NOMO-1 treated with DMSO at 0.1 percent for 48 hours (cell line): ENCODE results near the gene ZNF581.

Source experiments
- DNase-seq: peaks from one replicate; lab custom pipeline; 2025; ENCODE audit not compliant: unreplicated experiment; lab: John Stamatoyannopoulos, UW

The ZNF581 gene

DNA sequence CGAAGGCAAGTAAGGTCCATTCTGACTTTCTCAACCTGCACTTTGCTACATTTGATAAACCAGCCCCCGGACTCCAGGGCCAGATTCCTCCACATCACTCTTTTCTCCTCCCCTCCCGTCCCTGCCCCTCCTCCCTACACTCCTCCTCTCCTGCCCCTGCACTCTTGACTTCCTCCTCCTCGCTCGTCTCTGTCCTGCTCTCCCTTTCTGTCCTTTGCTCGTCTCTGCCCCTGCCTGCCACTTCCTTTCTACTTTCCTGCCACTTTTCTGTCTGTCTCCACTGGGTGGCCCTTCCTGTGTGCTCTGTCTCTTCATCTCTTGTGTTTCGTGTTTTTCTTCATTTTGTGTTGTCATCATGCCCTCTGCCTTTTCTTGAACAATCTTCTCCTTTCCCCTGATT lies 18.4 kb downstream of the ZNF581 start:
- no peak for DNase-seq

DNA sequence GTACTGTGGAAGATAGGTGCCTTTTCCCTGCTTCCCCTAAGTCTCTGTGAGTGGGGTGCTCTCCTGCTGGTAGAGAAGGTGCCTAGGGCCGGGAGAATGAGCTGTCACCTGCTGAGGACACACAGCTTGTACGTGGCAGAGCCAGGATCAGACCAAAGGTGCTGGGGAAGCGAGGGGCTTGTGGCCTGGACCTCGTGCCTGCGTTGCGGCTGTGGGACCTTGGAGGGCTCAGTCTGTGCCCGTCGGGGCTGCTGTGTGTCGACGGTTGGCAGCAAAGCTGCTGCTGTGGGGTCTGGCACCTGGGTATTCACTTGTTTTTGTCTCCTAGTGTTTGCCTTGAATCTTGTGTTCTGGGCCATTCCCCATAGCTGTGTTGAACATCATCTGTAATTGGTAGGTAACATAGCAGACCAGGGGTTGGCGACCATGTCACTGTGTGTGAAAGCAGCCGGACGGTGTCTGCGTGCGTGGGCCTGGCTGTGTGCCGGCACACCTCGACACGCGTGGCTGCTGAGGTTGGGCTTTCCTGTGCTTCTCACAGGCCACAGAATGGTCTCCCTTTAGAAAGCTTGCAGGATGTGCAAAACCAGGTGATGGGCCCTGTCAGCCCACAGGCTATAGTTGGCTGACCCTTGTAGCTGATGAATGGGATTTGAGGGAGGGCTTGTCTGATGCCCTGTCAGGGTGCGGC lies 20.5 kb downstream of the ZNF581 start:
- no peak for DNase-seq

DNA sequence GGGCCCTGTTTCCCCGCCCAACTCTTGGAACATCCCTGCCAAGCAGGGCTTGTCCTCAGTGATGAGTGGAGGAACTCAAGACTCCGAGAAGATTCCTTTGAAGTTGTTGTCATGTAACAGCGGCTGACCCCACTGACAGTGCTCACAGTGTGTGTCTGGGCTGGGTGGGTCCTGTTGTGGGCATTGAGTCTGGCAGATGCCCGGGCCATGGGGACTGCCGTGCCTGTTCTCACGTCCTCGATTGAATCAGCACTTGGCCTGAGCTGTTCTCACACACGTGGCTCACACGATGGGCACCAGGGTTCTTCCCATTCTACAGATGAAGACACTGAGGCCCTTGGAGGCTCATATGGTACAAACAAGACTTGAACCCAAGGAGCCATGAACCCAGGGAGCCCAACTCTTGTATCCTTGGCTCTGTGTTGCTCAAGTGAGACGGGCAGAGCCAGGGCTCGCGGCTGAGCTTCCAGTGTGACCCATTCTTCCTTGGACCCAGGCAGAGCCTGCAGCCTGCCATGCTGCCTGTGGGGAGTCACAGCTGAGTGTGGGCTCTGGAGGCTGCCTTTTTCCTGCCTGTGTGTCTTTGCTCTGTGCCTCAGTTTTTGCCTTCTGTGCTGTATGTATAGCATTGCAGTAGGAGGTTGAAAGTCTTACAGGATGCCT lies 23.0 kb downstream of the ZNF581 start:
- no peak for DNase-seq

DNA sequence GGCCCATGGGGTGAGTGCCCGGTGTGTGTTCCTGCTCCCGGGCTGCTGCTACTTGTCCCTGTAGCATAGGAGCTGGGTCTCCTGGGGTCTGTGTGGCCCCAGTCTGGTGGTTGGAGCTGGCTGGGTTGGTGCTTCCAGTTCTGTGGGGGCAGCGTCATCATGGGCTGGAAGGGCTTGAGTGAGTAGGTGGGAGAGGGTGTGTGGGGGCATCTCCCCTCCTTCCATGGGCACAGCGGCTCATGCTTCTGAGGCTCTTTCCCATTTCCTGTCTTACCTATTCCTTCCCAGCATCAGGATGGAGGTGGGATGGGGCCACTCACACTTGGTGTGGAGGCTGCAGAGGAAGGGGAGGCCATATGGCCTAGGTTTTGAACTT lies 23.5 kb downstream of the ZNF581 start:
- DNase-seq, result no peak

GRCh38 chr19:55667511-55667910 lies 24.1 kb downstream of the ZNF581 start:
- no peak for DNase-seq

DNA sequence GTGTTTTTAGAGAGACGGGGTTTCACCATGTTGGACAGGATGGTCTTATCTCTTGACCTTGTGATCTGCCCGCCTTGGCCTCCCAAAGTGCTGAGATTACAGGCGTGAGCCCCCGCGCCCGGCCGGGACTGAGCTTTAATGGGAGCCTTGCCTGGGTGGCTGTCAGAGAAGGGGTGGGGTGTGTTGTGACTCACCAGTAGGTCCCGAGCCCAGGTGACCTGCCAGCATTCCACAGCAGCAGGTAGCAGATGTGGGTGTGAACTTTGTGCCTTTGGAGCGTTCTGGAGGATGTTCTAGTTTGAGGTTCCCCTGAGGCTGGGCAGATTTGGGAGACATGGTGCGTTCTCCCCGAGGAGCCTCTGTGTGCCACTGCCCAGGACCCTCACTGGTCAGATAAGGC lies 24.5 kb downstream of the ZNF581 start:
- no peak for DNase-seq

- no peak for DNase-seq
Measured at GRCh38 chr19:55668603-55669348, 25.3 kb downstream of the ZNF581 start.

GRCh38 chr19:55669418-55670279 lies 26.2 kb downstream of the ZNF581 start:
- DNase-seq, result no peak

DNA sequence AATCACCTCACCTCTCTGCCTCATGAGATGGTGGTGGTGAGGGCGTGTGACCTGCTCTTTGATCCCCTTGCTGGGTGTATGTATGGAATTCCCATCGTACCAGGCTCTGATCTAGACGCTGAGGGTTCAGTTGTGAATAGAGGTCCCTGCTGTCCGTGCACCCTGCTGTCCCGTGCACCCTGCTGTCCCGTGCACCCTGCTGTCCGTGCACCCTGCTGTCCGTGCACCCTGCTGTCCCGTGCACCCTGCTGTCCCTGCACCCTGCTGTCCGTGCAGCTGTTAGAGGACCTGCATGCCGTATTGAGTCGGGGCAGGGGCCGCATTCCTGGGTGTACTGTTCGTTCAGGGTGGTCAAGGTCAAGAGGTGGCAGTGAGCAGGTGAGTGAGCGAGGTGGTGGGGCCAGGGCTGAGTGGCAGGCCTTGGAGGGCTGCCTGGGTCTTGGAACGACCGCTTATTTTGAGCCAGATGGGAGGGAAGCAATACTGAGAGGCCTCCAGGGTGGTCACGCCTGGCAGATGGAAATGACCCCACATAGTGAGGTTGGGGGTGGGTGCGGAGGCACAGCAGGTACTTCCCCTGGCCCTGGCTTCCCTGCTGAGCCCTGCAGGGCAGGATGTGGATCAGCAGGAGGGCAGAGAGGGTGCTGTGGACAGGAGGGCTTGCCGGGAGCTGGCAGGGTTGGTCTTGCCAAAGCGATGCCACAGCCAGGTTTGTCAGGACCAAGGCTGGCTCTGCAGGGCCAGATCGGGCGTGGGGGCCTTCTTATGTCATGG lies 27.0 kb downstream of the ZNF581 start:
- DNase-seq, result no peak

GRCh38 chr19:55671054-55671378 lies 27.6 kb downstream of the ZNF581 start:
- no peak for DNase-seq

- DNase-seq, result no peak
Measured at GRCh38 chr19:55672418-55672817, 29.0 kb downstream of the ZNF581 start.

- DNase-seq, result no peak
Measured at GRCh38 chr19:55673465-55673864, 30.0 kb downstream of the ZNF581 start.

DNA sequence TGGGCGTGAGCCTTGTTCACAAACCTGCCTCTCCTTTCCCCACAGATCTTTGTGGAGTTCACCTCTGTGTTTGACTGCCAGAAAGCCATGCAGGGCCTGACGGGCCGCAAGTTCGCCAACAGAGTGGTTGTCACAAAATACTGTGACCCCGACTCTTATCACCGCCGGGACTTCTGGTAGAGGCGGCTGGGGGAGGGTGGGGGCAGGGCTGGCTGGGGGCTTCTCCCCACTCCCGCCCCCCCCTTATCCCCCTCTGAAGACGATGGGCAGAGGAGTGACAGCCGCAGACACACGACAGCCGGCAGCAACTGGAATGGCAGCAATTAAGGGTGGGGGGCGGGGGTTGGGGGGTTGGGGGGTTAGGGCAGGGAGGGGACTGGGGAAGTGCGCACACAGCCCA lies 30.4 kb downstream of the ZNF581 start:
- DNase-seq, result no peak

DNA sequence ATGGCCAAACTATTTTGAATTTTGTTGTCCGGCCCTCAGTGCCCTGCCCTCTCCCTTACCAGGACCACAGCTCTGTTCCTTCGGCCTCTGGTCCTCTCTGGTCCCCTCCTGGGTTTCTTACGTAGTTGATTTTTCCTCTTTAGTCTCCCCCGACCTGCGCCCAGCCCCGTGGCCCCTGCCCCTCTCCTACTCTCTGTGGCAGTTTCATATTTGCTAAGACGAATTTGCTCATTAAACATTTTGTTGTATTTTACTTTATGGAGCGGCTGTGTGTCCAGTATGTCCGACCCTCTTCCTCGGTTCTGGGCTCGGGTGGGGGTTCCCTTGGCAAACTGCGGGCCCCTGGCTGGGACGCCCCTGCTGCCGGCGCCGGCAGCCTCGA lies 31.0 kb downstream of the ZNF581 start:
- DNase-seq, result no peak

GRCh38 chr19:55674841-55675660 lies 31.6 kb downstream of the ZNF581 start, which contains the start of gene EPN1:
TSS of gene EPN1 (plus strand) at chr19:55675226. CDS start at chr19:55678628, 3,402 bp downstream.
- peak; percentile 96 for DNase-seq

GRCh38 chr19:55675661-55676354 lies 32.4 kb downstream of the ZNF581 start:
- no peak for DNase-seq

- DNase-seq, result no peak
Measured at GRCh38 chr19:55676383-55676782, 32.9 kb downstream of the ZNF581 start.

DNA sequence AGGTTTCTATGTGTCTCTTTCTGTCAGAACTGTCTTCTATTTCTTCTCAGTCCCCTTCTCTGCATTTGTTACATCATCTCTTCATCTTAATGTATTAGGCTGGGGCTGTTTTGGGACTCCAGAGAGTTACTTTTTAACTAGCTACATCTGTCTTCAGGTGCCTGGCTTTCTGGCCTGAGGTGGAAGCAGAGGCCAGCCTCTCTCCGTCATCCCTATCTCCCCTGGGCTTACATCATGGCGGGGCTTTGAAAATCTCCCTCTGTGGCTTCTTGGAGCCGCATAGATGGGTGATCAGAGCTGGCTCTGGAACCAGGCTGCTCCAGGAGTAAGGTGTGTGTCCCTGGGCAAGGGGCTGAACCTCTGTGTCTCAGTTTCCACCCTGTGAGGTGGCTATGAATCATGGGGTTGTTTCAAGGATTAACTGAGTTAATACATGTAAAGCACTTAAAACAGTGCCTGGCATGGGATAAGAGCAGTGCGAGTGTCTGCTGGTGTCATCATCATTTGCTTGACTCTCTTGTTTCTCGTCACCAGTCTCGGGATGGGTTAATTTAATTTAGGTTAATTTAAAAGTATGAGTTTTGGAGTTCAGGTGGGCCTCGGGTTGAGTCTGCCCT lies 33.5 kb downstream of the ZNF581 start:
- peak; percentile 1 for DNase-seq

DNA sequence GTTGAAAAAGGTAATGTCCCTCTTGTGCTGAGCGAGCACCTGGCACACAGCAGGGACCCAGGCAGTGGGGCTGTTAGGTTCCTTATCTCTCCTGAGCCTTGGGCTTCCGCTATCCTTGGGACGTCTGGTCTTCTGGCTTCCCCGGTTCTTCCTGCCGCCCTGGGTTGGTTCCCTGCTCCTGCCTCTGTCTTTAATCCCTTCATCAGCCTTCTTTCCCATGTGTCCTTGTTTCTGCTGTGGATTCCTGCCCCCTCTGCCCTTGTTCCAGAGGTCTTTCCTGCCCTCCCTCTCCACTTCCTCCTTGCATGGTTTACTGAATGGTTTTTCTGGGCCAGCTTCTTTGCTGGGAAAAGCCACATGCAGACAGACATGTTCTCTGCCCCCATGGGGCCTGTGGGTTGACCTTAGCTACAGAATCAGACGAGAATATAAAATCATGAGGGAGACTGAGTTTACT lies 34.2 kb downstream of the ZNF581 start:
- DNase-seq, result no peak
